ENCODE measurements around the gene SPIN4. TPM values are rescaled to one million over a fixed set of nuclear protein-coding genes. Genes with fewer than 3 reads are reported as not detected.

The SPIN4 gene
- total RNA-seq, 1 donor from 2014 or later = 4.5 TPM

DNA sequence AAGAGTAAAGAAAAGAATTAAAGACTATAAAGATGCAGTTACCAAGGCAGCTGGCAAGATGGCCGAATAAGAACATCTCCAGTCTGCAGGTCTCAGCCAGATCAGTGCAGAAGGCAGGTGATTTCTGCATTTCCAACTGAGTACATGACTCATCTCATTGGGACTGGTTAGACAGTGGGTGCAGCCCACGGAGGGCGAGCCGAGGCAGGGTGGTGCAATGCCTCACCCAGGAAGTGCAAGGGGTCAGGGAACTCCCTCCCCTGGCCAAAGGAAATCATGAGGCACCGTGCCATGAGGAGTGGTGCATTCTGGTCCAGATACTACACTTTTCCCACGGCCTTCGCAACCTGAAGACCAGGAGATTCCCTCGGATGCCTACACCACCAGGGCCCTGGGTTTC is 20.5 kb downstream of the SPIN4 start:
- Mint-ChIP-seq H3K4me1 (ENCODE audit: low read depth) (no peaks in the 10 kb centered on the region), H3K27ac (no peak overlapping the region), H3K36me3 (ENCODE audit: low read depth) (no peaks in the 10 kb centered on the region), H3K4me3 (no peak overlapping the region), H3K9me3 (peaks cover 10% of the 10 kb centered on the region), H3K27me3 (ENCODE audit: insufficient read depth) (no peaks in the 10 kb centered on the region)
- intact Hi-C loops (cut with micrococcal nuclease) = no loop called here
- DNase-seq (ENCODE audit: low spot score) = no peak

DNA sequence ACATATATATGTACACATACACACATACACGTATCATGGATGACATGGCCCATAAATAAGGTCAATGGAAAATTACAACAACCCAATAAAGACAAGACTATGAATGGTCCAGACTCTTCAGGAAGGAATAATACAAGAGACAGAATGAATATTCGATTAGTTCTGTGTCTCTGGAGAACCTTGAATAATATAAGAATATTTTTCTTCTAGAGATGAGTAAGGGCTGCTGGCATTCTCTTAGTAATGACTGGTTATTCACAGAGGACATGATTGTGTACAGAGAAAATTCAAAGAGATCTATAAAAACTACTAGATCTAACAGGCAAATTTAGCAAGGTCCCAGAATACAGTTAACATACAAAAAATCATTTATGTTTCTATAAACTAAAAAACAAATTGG is 23.3 kb downstream of the SPIN4 start:
- intact Hi-C loops (cut with micrococcal nuclease) = no loop called here
- H3K36me3 Mint-ChIP-seq (ENCODE audit: low read depth) = no peaks in the 10 kb centered on the region
- no peaks in the 10 kb centered on the region for H3K4me1 Mint-ChIP-seq (ENCODE audit: low read depth)
- no peak overlapping the region for H3K27ac Mint-ChIP-seq
- no peak for DNase-seq (ENCODE audit: low spot score)
- no peaks in the 10 kb centered on the region for H3K27me3 Mint-ChIP-seq (ENCODE audit: insufficient read depth)
- no peak overlapping the region for H3K4me3 Mint-ChIP-seq
- no peaks in the 10 kb centered on the region for H3K9me3 Mint-ChIP-seq

DNA sequence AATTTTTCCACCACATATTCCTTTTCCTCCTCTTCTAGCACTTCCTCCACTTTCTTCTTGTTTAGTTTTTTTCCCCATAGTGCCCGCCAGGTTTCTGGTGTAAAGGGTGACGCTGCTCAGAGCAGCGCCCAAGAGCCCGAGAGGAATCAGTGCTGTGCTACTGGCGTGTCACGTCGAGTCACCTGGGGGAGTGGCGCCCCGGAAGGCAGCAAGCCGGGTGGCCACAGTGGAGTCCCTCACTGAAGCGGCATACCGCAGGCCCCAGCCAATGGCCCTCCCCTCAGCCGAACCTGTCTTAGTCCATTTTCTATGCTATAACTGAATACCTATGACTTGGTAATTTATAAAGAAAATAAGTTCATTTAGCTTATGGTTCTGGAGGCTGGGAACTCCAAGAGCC is 51.5 kb downstream of the SPIN4 start:
- intact Hi-C loops (cut with micrococcal nuclease) = no loop called here
- Mint-ChIP-seq H3K27me3 (ENCODE audit: insufficient read depth) (no peaks in the 10 kb centered on the region), H3K36me3 (ENCODE audit: low read depth) (no peaks in the 10 kb centered on the region), H3K4me3 (no peak overlapping the region), H3K4me1 (ENCODE audit: low read depth) (no peaks in the 10 kb centered on the region), H3K9me3 (peaks cover 14% of the 10 kb centered on the region), H3K27ac (no peak overlapping the region)
- DNase-seq (ENCODE audit: low spot score) = no peak

All from activated T-helper 1 cell treated with anti-CD3 and anti-CD28 coated beads, Interleukin-12 subunit alpha, Interleukin-12 subunit beta, Interleukin-2, Interleukin-4 antibody, amounts not matched to agents 30 ng/mL and 10 ng/mL and 1 ng/mL, durations not matched to agents 14 hours and 24 hours and 36 hours (primary cell).